Dermis blood vessel endothelial cell (primary cell): ENCODE results near the gene PEX13. TPM values are rescaled to one million over a fixed set of nuclear protein-coding genes. Genes with fewer than 3 reads are reported as not detected.
"Not testable (repeated sequence)": the region's sequence is repeated elsewhere in the genome, so short reads cannot be mapped to it uniquely, and the experiment has no call there.

Experiments
- DNase-seq: peaks from one replicate; pipeline ENCODE4 v3.0.0; 2010
- total RNA-seq: library from RNA; depleted of rRNA; stranded (reverse); fragments of >200 nt; gene quantifications from 2 replicates; pipeline ENCODE4 v1.2.3, GENCODE V29; 2014

PEX13 gene, protein sequence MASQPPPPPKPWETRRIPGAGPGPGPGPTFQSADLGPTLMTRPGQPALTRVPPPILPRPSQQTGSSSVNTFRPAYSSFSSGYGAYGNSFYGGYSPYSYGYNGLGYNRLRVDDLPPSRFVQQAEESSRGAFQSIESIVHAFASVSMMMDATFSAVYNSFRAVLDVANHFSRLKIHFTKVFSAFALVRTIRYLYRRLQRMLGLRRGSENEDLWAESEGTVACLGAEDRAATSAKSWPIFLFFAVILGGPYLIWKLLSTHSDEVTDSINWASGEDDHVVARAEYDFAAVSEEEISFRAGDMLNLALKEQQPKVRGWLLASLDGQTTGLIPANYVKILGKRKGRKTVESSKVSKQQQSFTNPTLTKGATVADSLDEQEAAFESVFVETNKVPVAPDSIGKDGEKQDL
- total RNA-seq, result 44.9 and 50.7 TPM in 2 replicates

DNA sequence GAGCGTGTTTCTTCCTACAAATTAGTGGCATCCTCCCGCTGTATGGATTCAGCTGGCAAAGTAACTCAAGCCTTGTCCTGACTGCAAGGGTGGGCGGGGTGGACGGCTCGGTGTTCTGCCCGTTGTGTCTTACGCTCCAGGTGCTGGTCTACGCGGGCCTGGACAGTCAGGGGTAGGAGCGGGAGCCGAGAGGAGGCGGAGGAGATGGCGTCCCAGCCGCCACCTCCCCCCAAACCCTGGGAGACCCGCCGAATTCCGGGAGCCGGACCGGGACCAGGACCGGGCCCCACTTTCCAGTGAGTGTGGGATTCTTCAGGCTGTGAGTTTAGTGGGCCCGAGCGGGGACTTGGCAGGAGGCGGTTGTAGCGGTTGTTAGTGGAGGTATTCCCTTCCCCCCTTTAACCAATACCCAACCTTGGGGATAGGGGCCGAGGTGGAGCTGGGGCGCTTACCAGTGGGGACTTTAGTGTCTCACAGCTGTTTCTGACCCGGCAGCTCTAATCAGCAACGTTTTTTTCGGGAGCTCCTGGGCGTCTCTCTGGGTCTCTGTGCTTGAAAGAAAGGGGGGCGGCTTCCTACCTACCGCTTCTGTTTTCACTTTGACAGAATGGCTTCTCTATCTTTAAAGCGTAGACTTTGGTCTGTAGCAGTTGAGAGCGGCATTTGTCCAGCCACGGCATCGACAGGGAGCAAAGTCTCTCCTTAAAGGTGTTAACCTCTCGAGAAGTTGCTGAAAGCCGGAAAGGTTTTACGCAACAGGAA is at the start of gene PEX13, which contains the start of gene PUS10:
Gene PEX13, plus strand, starts transcription at position 165 of the 762 bp plus-strand sequence. Its CDS starts 40 bp downstream, at position 205.
Gene PUS10, minus strand, starts transcription at position 700 of the 762 bp plus-strand sequence. CDS start 6,365 bp downstream, outside the sequence.
- peak; percentile 83 for DNase-seq

DNA sequence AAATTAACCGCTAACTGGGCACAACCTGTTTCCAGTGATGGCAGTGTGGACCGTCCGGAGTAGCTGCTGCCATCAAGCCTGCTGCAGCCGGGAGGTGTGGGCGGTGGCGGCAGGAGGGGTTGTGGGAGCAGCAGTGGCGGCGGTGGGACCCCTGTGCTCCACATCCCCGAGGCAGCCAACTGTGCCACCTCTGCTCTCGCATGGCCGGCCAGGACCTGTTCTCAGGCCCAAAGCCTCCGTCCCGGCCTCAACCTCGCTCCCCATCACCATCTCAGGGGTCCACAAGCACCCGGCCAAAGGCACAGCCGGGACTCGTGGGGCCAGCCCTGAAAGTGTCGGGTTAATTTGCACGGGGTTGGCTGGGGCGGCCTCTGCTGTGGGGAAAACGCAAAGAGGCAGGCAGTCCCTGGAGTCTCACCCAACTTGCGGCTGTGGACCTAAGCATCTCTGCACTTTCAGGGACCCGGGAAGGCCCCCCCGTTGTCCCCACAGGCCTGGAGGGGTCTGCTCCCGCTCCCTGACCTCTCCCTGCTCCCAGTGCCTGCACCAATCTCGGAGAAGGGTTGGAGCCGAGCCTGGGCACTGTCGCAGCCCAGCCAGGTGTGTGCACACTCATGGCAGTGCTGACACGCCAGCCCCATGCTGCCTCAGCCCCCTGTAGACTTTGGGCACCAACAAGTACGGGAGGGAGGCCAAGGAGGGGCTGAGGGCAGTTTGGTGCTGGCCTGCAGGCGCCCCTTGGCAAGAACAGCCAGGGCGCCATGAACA is 44.4 kb upstream of the PEX13 start:
- DNase-seq, result no peak

DNA sequence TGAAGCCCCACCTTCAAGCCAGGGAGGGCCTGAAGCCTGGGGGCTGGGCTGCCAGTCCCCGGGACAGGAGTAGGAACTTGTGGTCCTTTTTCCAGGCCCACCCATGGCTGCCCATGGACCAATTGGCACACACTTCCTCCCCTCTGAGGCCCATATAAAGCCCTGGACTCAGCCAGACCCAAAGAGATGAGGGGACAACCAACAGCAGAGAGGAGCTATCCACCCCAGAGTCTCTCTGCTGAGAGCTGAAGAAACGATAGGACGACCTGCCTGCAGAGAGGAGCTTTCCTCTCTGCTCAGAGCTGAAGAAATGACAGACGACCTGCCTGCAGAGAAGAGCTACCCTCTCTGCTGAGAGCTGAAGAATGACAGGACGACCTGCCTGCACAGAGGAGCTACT is 43.8 kb upstream of the PEX13 start:
- DNase-seq, result no peak

DNA sequence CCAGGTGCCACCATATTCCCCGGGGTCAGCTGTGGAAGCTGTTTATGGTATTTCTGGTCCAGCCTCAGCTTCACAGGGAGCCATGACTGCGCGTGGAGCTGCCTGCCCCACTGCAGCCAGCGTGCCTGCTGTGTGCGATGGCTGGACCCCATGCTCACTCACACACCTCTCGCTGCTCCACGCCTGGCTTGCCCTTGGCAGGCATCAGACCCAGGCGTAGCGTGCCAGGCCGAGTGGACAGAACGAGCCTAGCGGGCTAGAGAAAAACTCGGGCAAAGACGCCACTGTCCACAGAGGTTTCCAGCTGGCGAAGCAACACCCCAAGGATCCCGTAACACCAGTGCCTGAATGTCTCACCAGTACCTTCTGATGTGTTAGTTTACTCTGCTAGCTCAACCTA is 42.9 kb upstream of the PEX13 start:
- no peak for DNase-seq

DNA sequence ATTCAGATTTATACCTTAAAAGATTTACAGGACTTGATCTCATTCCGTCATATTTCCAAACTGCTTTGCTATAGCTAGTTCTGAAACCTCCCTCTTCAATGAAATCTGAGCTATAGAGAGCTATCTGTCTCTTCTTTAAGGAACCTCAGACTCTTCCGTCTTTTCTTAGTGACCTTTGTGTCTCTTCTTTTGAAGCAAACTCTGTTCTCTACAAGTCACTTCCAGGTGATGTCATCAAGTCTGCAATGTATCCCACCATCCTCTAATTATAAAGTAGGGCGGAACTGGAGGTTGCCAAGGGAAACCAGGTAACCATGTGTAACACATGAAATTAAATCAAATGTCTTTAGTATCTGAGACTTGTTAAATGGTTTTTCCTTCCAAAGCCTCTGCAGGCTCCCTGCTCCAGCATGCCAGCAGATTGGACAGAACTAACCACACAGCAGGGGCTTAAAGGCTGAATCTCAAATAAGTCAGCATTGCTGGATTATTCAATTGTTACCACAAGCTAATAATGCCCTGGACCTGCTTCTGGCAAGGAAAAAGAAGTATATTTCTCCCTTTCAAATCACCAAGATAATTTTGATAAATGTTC is 41.2 kb upstream of the PEX13 start:
- no peak for DNase-seq

DNA sequence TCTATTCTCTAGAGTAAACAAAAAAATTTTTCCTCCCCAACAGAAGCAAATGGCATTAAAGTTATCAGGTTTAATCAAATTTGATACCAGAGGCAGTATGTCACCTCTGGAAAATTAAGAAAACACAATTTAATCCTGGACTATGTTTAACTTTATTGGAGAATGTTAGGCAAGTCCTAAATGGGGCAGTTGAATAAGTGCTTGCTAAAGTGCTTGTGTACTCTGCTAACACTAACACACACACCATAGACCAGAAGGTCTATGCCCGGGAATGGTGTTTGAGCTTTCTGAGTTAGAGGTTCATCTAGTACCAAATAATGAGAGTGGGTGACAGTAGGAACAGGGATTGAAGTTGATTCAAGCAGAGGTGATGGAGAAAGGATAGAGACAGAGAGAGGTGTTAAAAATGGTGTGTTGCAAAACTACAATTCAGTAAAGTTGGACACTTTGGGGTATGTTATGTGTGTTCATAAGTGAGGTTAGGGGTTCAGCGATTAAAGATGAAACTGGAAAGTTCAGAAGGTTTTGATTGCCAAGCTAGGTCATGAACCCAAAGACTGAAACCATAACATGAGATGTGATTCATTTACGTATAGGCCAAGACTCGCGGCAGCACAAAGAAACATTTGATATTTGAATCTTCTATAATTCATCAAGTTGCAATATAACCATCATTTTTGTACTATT is 40.5 kb upstream of the PEX13 start:
- DNase-seq, result no peak

DNA sequence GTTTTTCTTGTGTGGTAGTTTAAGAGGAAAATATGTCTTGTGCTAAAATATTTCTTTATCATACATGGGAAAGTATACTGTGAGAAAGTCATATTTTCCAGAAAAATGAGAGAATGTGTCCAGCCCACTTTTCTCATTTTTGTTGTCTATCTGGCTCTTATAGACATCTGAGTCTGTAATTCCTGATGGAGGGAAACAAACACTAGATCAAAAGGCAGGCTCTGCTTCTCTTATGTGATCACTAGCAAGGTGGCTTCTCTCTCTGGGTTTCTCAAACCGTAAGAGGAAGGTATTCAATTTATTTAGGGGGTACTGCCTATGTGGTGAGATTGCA is 40.0 kb upstream of the PEX13 start:
- DNase-seq, result no peak

DNA sequence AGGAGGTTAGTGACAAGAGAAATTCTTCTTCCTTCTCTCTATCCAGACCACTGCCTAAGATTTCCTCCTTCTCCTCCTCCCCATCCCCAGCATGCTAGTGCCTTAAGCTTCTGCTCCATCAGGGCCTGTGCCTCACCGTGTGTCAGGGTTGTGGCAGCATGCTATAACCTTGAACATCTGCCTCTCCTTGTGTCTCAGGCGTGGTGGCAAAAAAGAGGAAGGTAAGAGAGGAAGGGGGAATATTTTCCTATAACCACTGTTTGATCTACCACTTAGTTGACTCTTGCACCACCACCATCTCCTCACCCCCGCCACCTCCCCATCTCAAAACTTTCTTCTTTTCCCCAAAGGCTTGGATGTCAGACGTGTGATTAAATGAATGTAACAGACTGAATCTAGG is 38.3 kb upstream of the PEX13 start:
- no peak for DNase-seq

DNA sequence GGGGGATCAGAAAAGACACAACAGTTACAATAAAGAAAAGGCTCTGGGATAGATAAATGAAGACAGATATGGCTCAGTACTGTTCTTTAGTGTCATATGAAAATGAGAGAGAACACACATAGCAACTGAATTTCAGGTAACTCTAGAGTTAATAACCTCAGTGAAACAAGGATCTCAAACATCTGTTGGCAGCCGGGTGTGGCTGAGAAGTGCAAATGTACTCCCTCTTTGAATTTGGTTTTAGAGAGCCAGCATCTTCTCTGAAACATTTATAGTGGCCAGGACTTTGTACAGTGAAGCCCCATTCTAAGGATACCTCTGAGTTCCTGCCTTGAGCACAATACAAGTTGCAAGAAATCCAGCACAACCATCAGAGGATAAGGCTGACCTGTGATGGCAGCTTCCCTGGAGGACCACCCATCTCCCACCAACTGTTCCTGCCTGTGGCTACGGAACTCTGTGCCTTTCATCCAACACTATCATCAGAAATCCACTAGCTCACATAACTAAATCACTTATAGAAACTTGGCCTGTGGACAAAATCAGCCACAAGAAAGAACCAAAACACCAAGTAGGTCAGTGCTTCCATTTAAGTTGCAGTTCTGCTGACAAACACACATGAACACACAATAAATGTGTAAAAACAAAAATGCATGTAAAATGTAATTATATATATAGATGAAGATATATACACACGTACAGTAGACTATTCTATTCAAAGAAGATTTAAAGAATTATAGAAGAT is 37.3 kb upstream of the PEX13 start:
- no peak for DNase-seq

DNA sequence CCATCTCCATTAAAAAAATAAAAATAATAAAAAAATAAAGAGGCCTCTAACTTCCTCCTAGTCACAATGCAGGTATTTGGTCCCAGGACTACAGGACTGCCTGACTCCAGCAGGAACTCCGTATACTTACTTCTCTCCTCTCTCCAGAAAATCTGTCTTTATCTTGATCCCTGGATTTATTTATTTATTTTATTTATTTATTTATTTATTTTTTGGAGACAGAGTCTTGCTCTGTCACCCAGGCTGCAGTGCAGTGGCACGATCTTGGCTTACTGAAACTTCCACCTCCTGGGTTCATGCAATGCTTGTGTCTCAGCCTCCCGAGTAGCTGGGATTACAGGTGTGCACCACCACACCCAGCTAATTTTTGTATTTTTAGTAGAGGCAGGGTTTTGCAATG is 35.5 kb upstream of the PEX13 start:
- not testable (repeated sequence) for DNase-seq

DNA sequence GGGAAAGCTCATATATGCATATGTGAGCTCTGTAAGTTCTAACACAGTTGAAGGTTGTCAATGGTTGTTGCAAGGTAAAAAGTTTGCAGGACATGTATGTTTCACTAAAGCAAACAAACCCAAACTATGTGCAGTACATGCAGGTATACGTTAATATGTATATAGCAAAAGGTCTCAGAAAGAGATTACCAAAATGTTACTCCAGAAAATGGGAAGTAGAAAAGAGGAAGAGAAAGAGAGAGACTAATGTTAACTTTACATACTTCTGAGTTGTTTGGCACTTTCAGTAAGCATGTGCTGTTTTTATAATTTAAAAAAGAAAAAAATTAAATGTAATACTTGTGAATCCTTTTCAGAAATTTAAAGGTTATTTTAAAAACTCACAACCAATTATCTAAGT is 32.8 kb upstream of the PEX13 start:
- DNase-seq, result no peak

DNA sequence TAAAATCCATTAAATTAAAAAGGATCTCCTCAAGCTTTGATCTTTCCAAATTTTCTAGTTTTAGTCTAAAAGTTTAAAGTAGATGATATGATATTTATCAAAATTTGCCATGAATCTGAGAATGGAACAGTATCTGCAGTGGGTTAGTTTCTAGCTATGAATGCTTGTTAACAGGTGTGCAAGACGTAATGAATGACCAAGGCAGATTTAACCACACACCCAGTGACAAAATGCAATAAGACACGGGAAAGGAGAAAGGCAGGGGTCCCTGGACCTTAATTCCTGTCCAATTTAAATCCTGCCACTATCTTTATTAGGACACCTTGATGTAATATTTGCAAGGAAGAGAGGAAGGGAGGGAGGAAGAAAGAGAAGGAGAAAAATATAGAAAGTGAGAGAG is 30.5 kb upstream of the PEX13 start:
- DNase-seq, result no peak

DNA sequence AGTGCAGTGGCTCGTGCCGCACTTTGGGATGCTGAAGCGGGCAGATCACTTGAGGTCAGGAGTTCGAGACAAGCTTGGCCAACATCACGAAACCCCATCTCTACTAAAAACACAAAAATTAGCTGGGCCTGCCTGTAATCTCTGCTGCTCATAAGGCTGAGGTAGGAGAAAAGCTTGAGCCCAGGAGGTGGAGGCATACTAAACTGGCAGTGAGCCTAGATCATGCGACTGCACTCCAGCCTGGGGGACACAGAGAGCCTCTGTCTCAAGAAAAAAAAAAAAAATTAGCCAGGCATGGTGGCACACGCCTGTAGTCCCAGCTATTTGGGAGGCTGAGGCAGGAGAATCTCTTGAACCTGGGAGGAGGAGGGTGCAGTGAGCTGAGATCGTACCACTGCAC is 29.9 kb upstream of the PEX13 start:
- DNase-seq, result not testable (repeated sequence)

DNA sequence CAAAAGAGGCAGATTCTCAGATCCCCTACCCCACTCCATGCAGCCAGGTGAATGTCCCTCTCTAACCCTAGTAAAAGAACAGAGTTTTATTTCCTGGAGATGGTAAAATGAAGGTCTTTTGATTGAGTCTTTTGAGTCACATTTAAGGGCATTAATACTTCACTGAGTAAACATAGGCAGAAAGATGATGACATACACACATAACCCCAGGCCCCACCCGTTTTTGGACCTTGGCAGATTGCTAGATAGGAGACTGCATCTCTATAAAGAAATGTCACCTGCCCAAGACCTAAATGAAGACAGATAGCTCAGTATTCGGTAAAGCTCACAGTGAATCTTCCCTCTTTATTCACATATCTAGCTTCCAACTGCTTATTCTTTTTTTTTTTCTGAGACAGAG is 28.3 kb upstream of the PEX13 start:
- no peak for DNase-seq

DNA sequence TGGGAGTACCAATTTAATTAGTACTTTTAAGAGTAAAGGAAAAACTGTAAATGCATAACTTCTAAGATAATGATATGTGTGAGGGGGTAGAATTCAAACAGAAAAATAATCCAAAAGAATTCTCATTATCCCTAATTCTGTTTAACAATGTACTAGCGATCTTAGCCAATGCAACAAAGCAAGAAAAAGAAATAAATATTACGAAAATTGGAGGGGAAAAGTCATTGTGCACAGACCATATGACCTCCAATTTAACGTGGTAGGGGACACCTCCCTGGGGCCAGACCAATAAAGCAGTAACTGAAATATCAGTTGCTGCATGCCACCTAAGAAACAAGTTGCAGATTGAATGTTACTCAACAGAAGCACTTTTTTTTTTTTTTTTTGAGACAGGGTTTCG is 25.9 kb upstream of the PEX13 start:
- no peak for DNase-seq

DNA sequence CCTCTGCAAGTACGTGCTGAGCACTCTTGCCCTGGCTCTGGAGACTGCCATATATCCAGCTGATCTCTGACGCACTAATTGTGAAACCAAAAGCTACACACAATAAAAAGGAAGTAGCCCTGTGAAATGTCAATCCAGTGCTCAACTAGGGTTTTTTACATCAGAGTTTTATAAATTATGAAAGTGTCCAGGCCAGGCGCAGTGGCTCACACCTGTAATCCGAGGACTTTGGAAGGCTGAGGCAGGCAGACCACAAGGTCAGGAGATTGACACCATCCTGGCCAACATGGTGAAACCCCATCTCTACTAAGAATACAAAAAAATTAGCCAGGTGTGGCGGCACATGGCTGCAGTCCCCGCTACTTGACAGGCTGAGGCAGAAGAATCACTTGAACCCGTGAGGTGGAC is 24.5 kb upstream of the PEX13 start:
- DNase-seq, result no peak

DNA sequence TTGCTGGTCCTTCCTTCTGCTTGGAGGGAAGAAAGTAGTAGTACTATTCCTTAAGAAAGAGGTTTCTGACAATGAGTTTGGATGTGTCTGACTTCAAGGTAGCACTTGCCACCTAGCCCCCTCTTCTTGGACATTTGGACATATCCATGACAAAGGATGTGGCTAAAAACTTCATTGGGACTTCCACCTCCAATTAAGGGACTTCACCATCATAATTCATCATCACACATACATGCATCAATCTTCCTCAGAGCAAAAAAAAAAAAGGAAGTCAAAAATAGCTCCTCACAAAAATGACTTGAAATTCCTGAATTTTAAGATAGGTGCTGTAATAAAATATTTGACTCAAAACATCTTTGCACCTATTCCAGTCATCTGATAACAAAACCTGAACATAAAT is 23.4 kb upstream of the PEX13 start:
- DNase-seq, result no peak

DNA sequence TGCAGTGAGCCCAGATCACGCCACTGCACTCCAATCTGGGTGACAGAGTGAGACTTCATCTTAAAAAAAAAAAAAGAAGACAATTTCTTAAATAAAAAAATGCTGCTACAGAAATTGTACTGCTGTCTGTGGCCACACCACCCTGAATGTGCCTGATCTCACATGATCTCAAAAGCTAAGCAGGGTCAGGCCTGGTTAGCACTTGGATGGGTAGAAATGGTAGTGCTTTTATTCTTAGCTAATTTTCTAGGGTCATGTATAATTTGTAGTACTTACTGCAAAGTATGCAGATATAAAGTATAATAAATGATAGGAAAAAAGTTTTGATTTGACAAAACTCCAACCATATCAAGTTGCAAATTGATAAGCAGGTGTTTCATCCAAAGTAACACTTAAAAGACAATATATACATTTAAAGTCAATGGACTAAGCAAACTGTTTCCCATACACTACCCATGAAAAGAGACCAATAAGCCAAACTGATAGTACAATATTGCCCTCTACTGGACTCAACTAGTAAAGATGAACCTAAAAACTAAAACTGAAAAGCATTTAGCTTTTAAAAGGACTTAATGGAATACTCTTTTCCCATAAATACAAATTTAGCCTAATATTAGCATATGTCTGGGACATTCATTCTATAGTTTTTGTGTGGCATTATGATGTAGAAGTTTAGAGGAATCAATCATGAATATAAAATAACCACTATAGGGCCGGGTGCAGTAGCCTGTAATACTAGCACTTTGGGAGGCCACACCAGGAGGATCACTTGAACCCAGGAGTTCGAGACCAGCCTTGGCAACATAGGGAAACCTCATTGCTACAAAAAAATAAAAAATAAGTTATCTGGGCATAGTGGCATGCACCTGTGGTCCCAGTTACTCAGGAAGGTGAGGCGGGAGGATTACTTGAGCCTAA is 18.6 kb upstream of the PEX13 start:
- DNase-seq, result peak; percentile 77

DNA sequence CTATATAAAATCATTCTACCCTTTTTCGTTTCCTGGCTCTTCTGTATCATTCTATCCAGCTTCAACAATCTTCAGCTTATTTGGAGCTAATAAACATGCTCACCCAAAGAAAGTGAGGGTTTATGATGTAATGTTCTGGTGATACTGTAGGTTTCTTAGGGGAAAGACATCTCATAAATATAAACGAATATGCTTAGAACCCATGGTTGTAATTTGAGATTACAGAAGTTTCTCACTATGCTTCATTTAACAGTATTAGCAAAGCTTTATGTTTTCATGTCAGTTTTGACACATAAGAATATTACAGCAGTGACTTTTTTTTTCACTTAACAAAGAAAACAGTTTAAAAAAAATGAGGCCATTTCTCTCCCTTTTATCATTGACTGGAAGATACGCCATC is 11.8 kb upstream of the PEX13 start:
- DNase-seq, result no peak

DNA sequence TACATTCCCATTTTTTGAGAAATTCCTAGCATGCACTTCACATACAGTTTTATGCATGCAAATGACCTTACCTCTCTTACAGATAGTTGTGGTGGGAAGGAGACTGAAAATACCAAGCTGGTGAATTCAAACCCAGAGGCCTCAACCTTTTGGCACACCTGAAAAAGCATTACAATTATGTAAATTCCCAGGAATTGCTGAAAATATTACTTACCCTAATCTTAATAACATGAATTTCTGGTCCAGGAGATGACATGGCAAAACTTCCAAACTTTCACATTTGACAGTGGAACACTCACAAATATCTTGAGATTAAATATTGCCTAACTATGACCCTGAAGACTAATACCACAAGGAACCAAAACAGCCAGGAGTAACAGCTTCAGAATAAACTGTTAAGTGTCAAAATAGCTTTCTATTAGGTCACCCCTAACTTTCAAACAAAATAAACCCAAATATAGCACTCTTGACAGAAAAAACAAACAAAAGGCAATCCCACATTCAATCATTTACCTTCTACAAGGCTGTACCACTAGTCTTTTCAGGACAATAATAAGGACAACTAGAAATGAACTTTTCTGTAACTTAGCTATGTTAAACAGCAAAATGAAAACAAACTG is 10.9 kb upstream of the PEX13 start:
- no peak for DNase-seq
